ENCODE data around the gene TRAPPC4.
"Not testable (repeated sequence)": the region's sequence is repeated elsewhere in the genome, so short reads cannot be mapped to it uniquely, and the experiment has no call there.

- TF ChIP-seq CTCF, POLR2A (IDR thresholded peaks at IDR 0.05): not testable (repeated sequence)
These were observed 40.6 kb downstream of the TRAPPC4 start for GRCh38 chr11:119059128-119059527.
